Retina (tissue), 1 donor: ENCODE data around the gene SDHC.
"Not testable (repeated sequence)": the region's sequence is repeated elsewhere in the genome, so short reads cannot be mapped to it uniquely, and the experiment has no call there.

Source experiments
- DNase-seq: peaks from one replicate; pipeline ENCODE4 v3.0.0-alpha.2; 2016

The SDHC gene

DNA sequence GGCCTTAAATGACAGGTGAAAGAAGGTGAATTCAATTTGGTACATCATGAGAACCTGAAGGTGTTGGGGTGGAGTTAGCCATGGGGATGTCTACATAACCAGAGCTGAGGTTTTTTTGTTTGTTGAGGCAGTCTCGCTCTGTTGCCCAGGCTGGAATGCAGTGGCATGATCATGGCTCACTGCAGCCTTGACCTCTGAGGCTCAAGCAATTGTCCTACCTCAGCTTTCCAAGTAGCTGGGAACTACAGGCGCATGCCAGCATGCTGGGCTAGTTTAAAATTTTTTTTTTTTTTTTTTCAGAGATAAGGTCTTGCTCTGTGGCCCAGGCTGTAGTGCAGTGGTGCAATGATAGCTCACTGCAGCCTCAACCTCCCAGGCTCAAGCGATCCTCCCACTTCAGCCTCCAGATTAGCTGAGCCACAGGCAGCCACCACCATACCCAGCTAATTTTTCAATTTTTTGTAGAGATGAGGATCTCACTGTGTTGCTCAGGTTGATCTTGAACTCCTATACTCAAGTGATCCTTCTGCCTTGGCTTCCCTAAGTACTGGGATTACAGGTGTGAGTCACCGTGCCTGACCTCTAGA is 2.5 kb upstream of the SDHC start:
- DNase-seq: no peak

- no peak for DNase-seq
Measured at GRCh38 chr1:161313554-161314200, 504 bp upstream of the SDHC start.

DNA sequence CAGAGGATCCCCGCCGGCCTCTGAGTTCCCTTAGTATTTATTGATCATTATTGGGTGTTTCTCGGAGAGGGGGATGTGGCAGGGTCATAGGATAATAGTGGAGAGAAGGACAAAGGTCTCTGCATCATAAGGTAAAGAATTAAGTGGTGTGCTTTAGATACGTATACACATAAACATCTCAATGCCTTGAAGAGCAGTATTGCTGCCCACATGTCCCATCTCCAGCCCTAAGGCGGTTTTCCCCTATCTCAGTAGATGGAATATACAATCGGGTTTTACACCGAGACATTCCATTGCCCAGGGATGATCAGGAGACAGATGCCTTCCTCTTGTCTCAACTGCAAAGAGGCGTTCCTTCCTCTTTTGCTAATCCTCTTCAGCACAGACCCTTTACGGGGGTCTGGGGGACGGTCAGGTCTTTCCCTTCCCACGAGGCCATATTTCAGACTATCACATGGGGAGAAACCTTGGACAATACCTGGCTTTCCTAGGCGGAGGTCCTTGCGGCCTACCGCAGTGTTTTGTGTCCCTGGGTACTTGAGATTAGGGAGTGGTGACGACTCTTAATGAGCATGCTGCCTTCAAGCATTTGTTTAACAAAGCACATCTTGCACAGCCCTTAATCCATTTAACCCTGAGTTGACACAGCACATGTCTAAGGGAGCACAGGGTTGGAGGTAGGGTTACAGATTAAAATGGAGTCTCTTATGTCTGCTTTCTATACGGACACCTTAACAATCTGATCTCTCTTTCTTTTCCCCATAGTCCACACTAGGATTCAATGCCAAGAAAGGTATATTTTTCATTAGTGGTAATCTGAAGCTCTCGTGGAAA is 1.9 kb downstream of the SDHC start:
- DNase-seq: not testable (repeated sequence)

- no peak for DNase-seq
Measured at GRCh38 chr1:161324020-161324419, 9.8 kb downstream of the SDHC start.

- DNase-seq: no peak
Measured at GRCh38 chr1:161330346-161330745, 16.2 kb downstream of the SDHC start.

DNA sequence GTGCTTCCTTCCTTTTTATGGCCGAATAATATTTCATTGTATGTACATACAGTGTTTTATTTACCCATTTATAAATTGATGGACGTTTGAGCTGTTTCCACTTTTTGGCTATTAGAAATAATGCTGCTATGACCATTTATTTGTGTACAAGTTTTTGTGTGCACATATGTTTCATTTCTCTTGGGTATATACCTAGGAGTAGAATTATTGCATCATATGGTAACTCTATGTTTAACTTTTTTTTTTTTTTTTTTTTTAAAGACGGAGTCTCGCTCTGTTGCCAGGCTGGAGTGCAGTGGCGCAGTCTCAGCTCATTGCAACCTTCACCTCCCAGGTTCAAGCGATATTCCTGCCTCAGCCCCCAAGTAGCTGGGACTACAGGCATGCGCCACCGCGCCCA is 19.0 kb downstream of the SDHC start:
- no peak for DNase-seq

DNA sequence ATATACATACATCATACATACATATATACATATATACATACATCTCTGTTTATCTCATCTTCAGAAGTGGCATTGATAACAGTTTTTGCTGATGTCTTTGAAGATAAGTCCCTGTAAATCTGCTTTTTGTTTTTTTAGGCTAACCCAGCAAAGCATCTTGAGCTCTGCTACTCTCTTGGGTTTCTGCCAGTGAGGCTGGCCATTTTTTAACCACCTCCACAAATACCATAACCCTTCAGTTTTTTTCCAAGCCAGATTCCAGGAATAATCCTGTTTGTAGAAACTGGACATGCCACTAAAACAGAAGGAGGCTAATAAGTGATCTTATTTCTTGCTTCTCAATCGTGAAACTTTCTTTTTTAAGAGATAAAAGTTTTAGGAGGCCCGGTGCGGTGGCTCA is 21.6 kb downstream of the SDHC start:
- no peak for DNase-seq

GRCh38 chr1:161342177-161342576 is 28.0 kb downstream of the SDHC start:
- DNase-seq: no peak

GRCh38 chr1:161342821-161343220 is 28.6 kb downstream of the SDHC start:
- no peak for DNase-seq

GRCh38 chr1:161350671-161351070 is 36.5 kb downstream of the SDHC start:
- no peak for DNase-seq

DNA sequence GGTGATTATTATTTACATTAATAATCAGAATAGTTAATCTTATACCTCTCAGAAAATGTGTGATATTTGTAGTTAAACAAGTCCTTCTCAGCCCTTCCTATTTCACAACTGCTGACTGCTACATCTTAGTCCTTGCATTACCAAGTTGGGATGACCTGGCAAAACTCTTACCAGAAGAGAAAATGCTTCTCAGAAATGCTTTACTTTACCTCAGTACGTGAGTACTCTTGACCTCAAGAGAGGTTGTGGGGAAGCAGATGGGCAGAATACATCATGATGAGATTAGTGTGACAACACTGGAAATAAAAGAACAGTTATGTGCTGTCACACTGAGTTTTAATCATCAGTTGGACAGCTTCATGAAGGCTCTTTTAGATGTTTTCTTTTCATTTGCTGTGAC is 37.3 kb downstream of the SDHC start:
- peak; percentile 12 for DNase-seq

- no peak for DNase-seq
Measured at GRCh38 chr1:161357073-161357472, 42.9 kb downstream of the SDHC start.

- DNase-seq: no peak
Measured at GRCh38 chr1:161359291-161359690, 45.1 kb downstream of the SDHC start.

DNA sequence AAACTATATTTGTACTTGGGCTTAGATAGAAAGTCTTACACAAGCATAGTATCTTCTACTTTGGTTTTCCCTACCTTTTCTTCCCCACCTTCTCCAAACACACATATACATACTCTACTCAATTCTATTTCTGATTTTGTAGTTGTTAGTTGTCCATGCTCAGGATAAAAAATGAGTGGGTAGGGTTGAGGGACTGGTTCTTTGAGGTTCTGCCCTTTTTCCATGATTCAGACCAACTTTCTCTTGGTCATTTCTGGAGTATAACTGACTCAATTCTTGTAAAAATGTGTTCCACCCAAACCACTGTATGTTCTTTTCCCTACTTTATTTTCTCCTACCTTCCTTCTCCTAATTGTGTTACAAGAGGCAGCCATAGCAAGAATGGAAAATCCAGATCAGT is 50.2 kb downstream of the SDHC start:
- DNase-seq: no peak

DNA sequence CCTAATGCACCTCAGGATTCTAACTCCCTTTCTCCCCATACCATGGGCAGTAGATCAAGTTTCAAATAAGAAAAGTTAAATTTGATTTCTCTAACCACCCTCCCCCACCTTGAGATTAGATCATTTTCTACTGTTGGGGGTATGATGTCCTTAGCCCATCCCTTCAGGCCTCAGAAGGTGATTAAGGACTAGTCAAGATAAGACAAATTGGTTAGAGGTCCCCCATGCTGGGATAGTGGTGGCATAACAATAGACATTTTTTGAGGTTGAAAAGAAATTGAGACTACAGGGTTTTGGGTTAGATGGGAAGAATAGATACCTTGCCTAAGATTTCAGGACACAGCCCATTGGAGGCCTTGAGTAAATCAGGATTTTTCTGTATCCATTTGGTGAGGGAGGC is 51.0 kb downstream of the SDHC start:
- DNase-seq: no peak

DNA sequence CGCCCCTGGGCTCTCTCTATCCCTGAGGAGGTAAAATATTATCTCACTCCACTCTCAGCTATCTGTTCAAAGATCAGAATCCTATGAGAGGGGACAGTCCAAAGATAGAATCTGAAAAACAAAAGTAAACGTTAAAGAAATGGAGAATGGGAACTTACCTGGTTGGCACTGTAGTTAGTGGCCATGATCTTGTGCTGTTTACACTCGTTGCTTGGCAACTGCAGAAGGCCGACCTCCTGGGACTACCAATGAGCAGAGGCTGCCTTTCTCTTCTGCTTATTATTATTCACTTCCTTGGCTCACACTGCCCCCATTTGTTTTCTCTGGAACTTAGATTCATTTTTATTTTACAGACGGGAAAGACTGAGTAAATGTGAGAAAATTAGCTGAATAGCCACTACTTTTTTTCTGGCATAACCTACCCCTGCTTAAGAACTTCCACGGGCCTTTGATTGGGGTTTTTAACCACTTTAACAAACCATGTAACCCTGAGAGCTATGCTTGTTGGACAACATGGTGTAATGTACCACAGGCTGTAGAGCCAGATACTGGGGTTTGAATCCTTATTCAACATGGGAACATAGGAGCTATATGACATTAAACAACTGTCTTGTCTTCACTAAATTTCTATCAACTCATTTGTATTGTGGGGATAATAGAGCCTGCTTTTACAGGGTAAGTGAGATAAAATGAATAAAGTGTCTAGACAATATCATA is 53.7 kb downstream of the SDHC start, which contains the start of gene CFAP126:
Gene CFAP126 (minus strand): TSS at position 193 of the 717 bp plus-strand sequence. CDS start 8 bp downstream, at position 185.
- peak; percentile 38 for DNase-seq

DNA sequence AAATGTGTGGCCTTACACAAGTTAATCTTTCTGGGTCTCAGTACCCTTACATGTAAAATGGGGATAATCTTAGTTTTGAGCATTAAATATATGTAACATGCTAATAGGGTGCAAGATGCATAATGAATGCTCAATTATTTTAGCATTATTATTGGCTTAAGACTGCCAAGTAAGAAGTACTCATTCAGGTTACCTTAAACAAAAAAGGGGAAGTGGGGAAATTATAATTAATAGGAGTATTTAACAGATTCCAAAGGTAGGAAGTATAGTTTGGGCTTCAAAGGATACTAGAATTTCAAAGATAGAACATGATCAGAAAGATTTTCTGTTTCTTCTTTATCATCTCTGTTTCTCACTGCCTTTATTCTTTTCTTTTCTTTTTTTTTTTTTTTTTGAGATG is 59.3 kb downstream of the SDHC start:
- DNase-seq: no peak

DNA sequence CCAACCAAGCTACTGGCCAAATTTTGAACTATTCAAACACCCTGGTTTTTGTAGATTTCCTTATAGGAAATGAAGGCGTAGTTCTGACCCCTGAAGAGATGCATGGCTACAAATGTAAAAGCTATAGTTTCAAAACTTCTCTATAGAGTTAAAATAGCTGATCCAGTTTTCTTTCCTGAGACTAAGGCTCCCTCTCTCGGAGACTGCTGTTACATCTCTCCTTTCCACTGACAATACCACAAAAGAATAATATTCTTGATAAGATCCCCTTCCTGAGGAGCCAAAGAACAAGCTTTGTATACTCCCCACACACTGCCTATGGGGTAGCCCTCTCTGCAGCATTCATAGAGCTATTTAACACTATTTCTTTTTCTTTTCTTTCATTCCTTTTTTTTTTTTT is 60.2 kb downstream of the SDHC start:
- DNase-seq: no peak

DNA sequence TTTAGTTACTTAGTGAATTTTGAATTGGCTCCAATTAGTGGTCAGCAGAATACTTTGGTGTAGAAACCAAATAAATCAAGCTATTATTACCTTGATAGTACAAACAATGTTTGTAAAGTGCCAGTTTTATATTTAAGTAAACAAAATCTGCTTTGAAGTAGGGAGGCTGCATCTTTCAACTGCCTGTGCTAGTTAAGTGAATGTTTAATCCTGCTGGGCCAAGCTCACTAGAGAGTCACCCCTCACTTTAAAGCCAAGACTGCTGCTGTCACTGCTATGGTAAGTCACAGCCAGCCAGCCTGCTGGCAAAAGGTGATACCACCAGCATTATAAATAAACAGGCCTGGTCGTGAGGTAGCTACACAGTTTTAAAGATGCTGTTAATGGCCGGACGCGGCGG is 63.8 kb downstream of the SDHC start:
- no peak for DNase-seq

GRCh38 chr1:161379071-161379470 is 64.9 kb downstream of the SDHC start:
- DNase-seq: no peak

GRCh38 chr1:161381707-161382106 is 67.5 kb downstream of the SDHC start:
- DNase-seq: no peak

DNA sequence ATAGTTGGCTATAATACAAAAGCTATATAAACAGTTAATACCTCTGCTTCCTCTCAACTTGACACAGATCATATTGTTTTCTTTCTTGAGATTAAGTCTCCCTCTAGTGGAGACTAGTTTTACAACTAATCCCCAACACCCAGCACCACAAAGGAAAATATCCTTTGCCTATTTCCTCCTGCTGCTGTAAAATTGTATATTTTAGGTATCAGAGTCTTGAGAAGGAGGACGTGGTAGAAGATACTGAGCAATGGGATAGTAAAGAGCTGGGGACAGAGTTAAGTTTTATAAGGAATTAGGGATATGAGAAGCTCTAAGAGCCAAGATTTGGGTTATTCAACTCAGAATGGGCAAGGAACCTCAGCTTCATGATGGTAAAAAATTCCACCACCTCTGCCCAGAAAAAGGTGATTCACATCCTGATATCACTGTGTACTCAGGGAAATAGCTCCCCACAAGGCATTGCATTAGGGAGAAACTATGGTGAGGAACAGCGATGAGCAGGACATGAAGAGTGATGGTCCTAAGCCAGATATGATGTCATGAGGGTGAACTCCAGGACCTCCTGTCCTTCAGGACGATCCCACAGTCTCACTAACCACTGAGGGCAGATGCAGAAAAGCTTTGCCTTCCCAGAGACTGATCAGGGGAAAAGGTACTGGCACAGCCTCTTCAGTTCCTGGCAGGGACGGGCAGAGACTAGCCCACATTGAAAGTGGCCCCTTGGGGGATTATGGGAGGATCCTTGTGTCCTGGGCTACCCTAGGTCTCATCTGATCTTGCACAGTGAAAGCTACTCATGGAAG is 68.2 kb downstream of the SDHC start:
- peak; percentile 42 for DNase-seq

- no peak for DNase-seq
Measured at GRCh38 chr1:161388639-161389038, 74.5 kb downstream of the SDHC start.
